HG03378 (cell line): ENCODE data around the gene HIVEP3.

Experiments
- ATAC-seq: cut with Tn5 transposase; IDR thresholded peaks from one replicate; pipeline ENCODE4 v1.9.1; 2021; ENCODE audit warnings: mild to moderate bottlenecking, moderate library complexity; ENCODE audit not compliant: unreplicated experiment

The HIVEP3 gene

DNA sequence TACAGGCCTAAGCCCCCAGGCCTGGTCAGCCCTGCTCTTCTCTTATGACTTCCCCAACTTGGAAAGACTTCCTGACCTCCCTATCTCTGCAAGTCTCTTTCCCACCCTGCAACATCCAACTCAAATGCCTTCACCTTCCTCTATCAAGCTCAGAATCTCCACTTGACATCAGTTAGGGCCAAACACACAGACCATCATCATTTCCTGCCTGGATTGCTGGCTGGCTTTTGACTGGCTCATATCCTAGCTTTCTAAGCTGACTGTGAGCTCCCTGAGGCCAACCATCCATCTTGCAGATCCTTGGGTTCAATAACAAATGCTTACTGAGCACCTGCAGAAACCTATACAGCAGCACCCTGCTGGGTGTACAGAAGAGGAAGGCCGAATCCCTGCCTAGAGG lies 296.9 kb downstream of the HIVEP3 start:
- no peak for ATAC-seq

DNA sequence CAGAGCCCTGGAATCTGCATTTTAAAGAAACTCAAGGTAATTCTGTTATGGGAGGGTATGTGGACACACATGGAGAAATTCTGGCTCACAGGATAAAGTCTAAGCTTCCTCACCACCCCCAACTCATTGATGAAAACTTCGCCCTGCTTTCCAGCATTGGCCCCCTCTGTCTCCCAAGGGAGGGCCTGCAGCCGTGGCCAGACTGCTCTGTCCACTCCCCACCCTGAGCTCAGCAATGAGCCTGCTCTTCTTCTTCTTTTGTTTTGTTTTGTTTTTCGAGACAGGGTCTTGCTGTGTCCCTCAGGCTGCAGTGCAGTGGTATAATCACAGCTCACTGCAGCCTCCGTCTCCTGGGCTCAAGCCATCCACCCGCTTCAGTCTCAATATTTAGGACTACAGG lies 297.5 kb downstream of the HIVEP3 start:
- ATAC-seq = no peak

DNA sequence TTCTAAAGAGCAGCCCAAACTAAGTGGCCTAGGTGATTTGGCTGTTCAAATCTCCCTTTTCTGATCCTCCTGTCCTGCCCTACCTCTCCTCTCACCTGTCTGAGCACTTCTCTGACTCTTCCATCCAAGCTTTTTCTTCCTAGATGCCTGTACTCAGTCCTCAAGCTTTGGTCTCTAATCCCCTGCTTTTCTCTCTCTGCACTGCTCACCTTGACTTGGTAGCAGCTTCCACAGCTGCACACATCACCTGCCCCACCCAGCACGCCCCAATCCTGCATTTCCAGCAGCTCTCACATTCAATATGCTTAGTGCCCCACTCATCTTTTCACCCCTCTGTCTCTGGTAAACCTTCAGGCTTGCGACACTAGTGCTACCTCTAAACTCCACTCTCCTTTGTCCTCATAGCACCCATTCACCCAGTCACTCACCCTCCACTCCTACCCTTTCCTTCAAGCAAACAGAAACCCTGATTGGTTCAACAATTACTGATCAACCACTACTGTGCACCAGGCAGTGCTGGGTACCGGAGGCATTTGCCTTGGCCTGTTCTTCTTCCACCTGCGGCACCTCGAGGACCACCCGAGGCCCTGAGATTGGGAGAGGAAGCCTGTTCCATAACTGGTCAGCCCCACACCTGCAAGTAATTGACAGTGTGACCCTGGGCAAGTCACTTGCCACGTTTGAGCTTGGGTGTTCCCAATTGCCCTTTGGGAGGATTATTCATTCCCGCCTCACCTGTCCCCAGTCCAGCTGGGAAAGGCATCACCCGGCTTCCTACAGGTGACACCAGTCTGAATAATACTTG lies 298.2 kb downstream of the HIVEP3 start:
- no peak for ATAC-seq

DNA sequence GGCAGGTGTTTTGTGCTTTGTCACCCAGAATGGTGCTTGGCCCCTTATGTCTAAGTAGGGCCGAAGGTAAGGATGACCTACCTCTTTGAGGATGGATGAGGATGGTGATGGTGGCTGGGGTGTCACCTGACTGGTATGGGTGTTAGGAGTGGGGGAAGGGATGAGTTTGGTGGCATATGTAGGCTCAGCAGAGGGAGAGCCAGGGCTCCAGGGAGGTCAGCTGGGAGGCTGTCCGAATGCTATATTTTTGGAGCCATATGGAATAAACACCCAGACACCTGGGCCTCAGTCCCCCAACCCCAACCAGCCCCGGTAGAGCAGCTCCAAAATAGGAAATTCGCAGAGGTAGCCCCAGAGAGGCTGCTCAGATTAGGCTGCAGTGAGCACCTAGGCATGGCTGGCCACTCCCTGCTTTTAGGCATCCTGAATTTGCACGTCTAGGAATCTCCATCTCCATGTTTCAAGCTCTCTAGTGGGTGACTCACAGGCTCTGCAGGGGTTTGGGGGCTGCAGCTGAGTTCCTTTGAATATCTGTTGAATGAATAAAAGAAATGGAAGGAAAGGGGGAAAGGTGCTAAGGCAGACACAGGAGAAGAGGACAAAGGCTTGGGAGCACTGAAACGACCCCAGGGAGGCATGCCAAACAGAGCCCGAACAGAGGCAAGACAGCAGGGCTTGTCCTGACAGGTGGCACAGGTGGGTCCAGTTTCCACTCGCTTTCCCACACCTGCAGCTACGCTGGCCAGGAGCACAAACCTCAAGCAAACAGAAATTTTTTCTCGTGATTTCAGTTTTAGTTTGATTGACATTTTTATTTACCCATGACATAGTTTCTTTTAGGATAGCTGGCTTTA lies 299.0 kb downstream of the HIVEP3 start:
- no peak for ATAC-seq

DNA sequence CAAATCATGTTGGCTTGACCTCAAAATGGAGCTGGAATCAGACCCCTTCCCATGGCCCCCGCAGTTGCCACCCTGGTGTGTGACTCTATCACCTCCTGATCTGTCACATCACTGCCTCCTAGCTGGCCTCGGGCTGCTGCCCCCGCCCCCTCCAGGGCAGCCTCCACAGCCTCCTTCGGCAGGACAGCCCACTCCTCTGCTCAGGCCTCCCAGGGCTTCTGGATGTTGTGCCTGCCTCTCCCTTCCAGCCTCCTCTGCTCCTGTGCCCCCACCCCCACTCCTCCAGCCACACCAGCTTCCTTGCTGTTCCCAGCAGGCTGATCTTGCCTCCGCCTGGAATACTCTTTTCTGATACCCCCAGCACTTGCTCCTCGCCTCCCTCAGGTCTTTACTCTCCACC lies 299.9 kb downstream of the HIVEP3 start:
- ATAC-seq = no peak

DNA sequence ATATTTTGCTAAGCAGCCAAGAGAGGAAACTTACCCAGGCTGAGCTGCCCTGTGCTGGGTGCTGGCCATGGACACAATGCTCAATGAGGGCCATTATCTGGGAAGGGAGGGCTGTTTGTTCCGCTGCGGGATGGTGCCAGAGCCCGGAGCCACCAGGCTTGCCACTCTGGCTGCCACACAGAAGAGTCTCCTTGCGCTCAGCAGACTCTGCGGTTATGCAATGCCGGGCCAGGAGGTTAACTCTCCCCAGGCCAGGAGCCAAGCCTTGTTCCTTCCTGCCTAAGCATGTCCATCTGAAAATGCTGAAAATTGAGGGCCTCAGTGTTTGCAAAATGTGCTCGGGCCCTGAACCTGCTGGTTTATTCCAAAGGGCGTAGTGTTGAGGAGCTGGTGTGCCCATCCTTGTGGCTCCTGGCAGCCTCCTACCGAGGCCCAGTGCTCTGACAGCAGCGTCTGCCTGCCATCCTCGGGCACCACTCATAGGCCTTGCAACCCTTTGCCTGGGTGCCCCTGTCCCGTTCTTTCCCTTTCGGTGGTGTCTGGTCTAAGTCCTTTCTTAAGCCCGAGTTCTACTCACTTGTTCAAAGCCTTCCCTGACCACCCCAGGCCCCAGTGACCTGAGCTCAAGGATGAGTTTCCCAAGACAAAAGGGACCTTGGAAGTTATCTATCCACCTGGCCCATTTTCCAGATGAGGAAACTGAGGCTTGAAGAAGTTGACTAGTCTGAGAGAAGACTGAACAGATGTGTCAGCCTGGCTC lies 300.5 kb downstream of the HIVEP3 start:
- no peak for ATAC-seq

DNA sequence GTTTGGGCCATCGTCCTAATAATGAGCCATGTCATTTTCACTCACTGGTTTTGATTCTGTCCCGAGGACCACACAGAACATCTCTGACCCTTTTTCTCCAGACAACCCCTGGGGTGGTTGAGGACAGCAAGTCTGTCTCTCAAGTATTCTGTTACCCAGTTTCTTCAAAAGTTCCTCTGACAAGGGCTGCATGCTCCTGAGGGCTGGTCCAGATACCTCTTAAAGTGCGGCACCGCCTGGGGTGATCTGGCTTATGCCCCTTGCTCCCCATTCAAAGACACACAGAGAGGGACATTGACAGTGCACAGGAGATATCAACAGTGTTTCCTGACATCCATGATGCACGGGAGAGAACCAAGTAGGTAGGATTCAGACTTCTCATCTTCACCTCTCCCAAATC lies 301.4 kb downstream of the HIVEP3 start:
- ATAC-seq = no peak

DNA sequence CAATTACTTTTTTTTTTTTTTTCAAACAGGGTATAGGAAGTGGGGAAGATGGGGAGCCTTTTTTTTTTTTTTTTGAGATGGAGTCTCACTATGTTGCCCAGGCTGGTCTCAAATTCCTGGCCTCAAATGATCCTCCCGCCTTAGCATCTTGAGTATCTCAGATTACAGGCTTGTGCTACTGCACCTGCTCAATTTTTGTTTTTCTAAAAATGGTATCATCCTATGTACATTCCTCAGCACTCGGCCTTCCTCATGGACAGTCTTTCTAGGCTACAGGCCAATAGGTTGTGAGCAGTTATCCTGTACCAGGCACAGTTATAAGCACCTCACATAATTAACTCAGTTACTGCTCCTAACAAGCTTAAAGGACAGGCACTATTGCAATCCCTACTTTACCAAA lies 302.2 kb downstream of the HIVEP3 start:
- no peak for ATAC-seq

DNA sequence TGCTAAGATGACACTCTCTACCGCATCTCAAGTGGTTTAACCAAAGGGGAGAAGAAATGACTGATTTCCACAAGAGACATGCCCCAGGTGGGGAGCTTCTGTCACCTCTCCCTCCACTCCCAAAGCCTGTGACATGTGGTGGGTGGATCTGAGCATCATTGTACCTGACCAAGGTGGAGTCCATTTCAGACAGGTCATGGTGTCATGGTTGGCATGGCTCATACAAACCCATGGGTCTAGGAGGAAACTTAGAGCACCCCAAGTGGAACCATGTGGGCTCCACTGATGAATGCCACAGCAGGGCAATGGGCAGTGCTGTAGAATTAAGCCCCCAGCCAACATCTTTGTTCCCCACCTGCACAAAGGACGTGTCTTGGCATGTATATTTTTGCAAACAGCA lies 302.7 kb downstream of the HIVEP3 start:
- no peak for ATAC-seq

DNA sequence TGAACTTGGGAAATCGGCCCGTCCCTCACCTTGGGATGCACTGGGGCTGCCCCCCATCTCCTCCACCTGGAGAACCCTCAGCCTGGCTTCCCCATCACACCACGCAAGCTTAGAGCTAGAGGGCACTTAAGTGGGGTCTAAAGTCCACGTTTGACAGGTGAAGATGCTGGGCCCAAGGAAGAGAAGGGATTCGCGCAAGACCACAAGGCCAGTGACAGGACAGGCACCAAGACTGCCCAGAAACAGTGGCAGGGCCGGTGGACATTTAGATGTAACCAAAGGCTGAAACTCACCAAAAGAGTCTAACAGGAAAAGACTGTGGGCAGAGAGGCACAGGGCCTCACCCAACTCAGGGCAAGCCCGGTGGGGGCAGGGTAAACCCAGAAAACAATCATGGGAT lies 303.4 kb downstream of the HIVEP3 start:
- no peak for ATAC-seq

DNA sequence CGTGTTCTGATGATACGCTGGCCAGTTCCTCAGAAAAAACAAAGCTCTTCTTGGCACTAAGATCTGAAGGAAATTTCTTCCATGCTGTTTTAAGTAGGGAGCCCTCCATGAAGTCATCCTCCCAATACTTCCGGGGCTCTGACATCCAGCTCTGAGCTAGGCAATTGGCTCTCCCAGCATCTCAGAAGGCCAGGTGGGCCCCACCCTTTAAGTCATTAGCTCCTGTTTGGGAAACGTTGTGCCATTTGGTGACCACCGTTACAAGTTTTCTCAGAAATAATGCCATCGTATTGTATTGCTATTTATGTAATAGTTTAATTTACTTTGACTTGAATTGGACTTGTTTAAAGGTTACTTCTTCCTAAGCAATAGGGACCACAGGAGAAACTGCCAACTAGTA lies 303.9 kb downstream of the HIVEP3 start:
- ATAC-seq = no peak

DNA sequence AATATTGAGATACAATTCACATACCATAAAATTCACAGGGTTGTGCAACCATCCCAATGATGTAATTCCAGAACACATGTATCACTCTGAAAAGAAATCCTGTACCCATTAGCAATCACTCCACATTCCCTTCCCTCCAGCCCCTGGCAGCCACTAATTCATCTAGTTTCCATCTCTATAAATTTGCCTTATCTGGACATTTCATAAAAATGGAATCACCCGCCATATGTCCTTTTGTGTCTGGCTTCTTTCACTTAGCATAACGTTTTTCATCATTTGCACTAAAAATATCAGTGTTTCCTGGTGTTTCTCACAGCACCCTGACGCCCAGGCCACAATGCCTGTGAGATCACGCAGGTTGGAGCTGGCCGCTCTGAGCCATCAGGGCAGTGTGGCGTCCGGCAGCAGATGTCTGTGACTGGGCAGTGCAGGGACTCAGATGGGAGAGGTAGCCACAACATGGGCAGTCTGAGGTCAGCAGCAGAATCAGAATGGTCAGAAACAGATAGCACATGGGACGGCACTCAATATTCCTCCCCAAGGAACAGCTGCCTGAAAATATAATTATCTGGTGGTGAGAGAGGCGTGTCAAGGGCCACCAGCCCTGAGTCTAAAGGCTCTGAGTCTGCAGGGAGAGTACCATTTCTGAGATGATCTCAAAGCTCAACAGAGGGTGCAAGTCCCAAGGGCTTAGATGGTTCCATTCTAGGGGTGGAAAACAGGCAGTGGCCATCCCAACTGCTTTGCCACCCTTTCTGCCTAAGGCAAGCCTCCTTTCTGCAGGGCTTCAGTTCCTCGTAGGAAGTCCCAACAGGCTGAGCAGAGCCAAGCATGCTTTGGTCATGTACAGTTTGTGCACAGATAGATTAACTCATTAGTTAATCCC lies 304.8 kb downstream of the HIVEP3 start:
- ATAC-seq = no peak

DNA sequence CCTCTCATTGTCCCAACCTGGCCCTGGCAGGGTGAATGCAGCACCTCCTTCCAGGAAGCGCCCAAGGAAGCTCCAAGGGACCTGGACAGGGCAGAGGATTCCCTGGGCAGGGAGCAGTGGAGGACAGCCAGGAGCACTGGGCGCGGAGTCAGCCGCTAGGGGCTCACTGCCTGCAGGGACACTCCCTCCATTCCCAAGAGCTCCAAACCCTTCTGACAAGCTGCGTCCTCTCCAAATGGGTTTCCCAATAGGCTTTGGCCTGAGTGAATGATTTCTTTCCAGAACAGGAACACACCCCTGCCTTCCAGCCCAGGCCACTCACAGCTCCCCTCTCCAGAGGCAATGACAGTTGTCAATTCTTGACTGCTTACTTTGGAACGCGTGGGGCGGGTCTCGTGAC lies 305.8 kb downstream of the HIVEP3 start:
- no peak for ATAC-seq

DNA sequence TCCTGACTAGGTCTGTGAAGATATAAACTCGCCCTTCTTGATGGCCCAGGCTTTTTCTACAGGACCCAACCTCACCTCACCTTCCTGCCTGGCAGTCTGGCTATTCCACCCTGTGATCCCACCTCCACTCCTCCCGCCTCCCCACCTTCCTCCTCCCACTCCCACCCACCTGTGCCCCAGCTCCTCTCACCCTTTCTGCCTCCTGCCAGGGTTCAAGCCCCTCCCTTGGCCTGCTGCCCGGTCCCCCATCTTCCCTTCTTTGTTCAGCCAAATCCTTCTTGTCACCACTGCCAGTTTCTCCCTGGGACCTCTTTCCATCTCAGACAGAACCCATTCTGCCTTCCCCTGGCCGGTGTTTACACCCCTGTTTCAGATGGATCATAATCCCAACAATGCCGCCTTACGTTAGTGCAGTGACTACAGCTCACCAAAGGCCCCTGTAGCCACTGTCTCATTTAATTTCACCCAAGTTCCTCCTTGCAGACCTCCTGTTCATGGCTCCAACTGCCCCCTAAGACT lies 306.7 kb downstream of the HIVEP3 start:
- ATAC-seq = no peak

DNA sequence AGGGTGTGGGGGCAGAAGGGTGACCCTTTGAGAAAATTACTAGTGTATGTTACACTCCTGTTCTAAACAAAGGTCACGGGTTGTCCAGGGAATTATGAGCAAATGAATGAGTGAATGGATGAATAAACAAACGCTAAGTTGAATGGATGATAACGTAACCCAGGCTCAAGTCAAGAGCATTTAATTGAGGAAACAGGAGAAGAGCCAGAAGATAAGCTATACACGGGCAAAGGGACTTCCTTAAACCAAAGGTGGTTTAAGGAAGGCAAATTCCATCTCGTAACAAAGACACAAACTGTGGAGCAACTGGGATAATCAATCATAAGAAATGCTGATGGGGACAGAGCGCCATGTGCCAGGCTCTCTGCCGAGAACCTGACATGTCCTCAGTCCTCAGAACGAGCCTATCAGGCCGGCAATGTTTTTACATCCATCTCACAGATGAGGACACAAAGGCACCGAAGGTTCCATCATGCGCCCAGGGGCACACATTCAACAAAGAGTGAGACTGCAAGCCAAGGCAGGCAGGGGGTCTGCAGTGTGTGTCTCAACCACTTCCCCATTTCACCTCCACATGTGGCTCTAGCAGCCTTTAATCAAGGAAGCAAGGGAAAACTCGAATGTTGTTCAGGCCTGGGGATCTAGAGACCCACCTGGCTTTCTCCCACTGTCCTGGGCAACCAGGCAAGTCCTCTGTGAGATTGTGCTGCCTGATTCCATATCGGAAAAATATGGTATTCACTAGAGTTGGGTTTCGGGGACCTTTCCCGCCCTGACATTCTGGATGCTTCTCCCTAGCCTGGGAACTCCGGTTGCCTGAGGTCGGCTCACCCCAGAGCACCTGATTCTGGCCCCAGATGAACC lies 307.4 kb downstream of the HIVEP3 start:
- no peak for ATAC-seq

DNA sequence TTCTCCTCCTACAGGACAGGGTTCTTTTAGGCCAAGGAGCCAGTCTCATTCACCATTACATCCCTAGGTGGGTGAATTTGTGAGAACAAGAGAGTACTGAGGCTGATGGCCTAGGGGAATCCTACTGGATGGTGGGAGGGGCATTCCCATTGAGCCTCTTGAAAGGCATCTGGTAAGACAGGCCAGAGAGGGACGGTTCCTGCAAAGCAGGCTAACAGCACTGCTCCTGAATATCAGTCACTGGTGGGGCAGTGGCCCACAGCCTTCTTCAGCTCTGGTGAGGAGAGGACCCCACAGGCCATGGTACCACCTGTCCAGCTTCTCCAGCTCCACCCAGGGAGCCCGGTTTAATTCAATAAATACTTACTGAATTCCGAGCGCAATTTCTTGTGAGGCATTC lies 308.4 kb downstream of the HIVEP3 start:
- no peak for ATAC-seq

DNA sequence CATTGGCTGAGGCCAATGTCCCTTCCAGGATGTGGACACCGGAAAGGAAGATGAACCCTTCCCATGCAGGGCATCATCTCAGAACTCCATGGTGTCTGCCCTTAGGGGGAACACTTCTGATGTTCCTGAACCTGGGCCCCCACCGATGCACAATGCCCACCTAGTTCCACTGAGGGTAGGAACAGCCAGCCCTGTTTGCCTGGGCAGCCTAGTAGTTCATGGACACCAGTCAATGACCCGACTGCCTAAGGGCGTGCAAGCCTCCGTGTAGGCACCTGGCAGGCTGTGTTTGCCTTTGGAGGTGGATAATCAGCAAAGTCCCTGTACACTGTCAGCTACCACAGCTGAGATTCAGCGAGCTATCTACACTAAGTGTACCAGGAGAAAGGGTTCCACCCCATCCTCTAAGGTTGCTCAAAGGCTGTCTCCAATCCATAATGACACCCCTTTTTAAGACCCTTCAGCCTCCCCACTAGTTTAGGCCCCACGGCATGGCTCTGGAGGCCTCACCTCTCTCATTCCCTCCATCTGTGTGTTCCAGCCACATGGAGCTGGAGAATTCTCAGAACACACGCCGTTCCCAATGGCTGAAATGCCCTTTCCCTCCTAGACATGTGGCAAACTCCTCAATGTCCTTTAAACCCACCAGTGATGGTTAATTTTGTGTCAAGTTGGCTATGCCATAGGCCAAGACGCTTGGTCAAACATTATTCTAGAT lies 309.4 kb downstream of the HIVEP3 start:
- no peak for ATAC-seq

DNA sequence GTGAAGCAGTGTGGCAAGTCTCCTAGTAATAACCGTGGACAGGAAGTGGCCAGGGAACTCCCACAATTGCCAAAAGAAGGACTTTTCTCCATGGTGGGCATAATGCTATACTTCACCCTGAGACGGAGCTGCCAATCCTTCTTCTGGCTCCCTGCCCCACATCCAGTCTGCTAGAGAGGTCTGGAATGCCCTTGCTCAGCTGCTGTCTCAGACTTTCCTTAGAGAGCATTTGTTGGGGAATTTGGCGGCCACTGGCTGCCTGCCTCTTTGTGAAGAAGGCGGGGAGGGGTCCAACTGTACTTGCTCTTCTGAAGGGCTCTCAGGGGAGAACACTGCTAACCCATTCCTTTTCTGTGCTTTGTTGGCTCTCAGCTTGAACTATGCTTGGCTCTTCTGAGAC lies 310.5 kb downstream of the HIVEP3 start:
- no peak for ATAC-seq

DNA sequence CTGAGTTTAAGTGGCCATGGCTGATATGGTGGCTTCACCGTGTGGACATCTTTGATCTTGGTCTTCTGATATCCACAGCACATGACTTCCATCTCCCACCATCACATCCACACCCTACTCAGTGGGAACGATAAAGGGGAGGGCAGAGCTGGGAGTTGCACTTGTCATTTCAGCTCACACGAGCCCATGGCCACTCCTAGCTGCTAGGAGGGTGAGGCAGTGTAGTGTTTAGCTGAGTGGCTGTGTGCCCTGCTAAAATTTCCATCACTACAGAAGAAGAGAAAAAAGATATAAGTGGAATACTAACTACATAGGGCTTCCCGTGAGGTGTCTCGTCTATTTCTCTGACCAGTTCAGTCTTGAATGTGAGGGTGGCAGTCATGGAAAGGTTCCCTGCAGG lies 310.9 kb downstream of the HIVEP3 start:
- ATAC-seq = no peak
